SW480 (cell line): ENCODE data around the gene FYB2.

Source experiments
- DNase-seq: peaks from one replicate; pipeline ENCODE4 v3.0.0-alpha.2; 2016; ENCODE audit warnings: low spot score

FYB2 gene

DNA sequence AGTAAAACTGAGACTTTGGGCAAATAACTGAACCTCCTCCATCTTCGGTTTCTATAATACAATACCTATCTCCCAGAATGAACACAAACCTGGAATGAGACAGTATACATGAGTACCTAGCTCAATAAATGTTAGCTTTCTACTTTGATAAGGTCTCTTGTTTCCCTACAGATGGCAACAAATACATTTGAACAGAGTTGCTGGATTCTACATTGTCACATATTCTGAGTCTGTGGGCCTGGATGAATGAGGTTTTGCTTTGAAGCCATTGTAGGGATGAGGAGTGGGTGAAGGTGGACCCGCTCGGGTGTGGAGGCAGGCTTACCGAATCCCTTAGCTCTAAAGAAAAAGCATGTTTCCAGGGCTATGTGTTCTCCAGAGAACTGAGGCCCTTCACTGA lies 13.9 kb upstream of the FYB2 start:
- DNase-seq, result no peak

DNA sequence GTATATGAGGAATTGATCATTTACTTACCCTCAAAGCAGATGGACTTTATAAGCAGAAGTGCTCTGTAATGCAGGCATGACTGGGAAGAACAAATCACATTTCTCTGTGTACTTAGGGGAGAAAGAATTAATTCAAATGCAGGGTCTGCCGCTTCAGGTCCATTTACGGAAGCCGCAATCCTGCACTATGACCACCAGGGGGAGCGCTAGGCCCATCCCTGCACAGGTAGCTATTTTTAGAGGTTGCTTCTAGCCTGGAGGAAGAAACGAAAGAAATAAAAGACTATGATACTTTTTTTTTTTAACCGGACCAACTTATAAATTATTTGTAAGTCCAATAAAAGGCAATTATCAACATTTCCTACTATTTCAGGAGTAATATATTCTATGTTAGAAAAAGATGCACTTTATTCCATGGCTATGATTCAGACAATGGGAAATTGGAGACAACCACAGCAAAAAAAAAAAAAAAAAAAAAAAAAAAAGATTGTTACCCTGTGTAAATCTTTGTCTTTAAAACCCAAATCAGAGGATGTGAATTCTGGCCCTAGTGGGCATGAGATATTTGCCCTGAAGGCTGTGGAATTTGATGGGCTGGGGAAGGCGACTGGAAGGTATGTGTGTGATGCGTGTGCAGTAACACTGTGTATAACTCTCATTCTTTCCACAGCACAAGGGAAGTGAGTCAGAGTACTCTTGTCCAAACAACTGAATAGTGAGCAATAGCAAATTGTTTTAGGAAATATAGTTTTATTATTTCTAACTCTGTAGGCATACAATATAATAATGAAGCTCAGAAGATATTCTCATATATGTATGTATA lies 12.9 kb upstream of the FYB2 start:
- DNase-seq, result peak; percentile 58

DNA sequence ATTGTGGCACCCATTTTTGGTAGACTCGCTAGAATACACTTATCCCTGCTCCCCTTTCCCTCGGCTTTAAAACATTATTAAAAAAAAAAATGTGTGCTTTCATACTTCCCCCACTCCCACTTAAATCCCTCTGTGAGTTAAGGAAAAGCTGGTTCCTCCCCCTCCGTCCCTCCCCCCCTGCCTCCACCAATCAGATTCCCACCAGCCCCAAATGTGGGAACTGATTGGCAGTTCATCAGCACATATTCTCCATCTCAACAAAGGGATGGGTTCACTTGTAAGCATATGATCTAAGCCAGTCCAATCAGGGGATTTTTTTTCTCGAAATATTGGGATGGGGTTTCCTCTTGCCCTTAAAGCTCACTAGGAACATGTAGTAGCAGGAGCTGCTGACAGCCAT lies 10.8 kb upstream of the FYB2 start:
- no peak for DNase-seq

DNA sequence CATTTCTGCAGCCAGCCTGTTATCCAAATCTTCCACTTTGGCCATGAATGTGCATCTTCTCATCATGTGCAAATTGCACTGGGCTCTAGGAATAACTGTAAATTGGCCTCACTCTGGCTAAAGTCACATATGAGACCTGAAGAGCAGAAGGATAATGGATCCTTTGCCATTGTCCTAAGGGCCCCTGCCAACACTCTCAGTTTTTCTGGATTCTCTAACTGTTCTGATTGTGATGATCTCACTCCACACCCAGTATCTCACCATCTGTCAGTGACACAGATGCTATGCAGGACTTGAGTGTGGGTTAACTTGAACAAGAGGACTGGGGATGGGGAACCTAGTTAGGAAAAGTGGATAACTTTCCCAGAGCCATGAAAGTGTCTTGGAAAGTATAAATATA lies 8.5 kb upstream of the FYB2 start:
- DNase-seq, result no peak

DNA sequence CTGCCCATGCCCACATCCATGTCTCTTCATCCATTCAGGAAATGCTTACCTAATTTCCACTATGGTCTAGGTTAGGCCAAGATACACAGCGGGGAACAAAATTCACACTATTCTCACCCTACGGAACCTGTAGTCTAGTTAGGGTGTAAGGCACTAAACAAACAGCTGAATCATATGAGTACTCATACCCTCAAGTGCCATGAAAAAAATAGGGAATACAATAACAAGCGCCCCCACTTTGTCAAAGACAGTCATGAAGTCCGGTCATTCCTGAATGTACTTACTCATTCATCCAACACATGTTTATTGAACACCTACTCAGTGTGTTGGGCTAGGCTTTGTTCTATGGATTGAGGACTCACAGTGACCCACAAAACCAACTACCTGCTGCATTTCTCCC lies 6.2 kb upstream of the FYB2 start:
- no peak for DNase-seq

DNA sequence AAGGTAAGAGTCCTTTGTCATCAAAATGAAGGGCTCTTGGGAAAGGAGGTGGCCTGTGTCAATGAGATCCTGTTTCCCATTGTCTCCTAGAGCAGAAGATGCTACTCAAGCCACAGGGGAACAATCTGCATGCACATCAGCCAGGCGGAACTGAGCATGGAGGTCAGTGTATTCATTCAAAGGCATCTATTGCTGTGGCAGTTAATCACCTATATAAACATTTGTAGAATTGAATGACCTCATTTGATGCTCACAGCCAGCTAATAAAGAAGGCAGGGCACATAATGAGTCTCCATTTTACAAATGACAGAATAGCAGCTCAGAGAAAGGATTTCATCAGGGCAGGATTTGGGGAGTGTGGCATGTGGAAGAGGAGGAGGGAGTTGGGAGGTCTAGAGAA lies 5.7 kb upstream of the FYB2 start:
- DNase-seq, result no peak

DNA sequence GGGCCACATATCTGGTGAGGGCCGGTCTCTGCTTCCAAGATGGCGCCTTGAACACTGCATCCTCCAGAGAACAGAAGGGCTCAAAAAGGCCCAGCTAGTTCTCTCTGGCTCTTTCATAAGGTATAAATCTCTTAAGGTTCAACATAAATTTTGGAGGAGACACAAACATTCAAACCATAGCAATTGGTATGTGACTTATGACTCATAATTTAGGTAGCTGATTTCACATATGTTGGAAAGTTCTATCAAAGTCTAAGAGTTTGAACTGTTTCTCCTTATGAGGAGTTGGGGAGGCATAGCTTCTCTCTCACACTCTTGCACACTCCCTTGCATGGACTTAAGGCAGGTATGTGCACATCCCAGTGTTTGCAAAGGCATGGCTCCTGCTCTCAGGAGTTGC lies 5.1 kb upstream of the FYB2 start:
- DNase-seq, result no peak

DNA sequence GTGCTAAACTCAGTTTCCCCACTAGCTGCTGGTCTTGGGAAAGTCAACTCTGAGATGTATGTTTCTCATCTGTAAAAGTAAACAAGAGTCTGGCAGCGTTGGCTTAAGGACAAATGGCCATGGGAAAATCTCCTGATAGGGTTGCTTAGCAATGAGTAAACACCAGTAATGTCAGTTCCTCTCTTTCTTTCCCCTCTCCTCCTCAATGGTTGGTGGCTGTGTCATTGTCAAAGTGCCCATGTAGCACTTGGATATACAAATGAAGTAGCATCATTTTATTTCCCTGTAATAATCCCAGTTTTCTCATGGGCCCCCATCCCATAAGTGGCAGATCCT lies 2.2 kb upstream of the FYB2 start:
- DNase-seq, result no peak

DNA sequence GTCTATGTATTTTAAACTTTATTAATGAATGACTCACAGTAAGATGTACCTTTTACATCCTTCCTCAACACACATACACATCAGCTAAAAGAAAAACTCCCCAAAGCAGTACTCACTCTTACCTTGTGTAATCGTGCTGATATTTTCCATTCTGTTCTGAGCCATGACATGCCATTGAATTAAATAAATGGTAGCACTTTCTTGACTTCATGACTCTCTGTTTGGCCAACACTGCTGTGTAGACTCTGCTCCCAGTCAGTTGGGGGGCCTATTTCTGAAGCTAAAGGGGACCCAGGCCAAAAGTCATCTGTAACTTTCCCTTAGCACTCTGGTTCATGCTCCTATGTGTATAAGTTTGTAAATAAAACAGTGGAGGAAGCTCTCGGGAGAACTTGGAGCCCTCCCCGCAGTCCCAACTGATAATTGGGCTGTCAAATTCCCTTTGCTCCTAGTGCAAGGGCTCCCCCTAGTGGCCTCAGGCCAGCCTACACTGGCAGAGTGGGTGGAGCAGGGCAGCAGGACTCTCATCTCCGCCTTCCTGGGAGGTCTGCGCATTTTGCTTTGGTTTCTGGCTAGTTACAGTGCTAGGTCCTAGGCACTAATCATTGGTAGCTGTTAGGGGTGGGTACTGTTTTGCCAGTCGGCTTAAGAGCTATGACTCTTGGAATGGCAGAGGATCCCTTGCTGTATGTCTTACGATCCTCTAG lies 1.7 kb upstream of the FYB2 start:
- DNase-seq, result peak; percentile 65

DNA sequence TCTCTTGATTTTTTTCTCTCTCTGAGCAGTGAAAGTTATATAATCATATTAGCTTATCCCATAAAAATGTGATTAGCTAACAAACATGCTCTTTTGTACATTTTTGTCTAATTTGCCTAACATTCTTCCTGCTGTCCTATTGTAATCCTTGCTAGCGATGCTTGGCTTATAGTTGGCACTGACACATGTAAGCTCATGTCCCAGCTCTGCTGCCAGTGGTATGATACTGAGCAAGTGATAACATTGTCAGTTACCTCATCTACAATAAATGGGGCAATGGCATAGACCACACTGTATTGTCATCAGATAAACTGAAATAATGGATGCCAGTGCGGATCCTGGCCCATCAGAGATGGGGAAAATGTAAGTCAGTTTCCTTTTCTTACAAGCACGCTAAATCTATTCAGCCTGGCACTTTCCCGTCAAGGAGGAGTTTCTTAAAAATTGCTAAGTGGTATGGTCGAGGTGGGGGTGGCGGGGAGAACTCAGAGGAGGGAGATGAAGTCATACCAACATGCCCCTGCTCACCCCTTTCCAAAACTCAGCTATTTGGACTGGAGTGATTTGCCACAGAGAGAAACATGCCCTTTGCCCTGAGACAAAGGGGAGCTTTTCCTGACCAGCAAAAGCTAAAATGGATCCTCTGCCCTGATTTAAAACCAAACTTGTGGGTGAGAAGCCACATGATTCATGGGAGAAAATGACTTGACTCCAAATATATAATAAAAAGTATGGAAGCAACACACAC lies 1.3 kb downstream of the FYB2 start:
- no peak for DNase-seq

DNA sequence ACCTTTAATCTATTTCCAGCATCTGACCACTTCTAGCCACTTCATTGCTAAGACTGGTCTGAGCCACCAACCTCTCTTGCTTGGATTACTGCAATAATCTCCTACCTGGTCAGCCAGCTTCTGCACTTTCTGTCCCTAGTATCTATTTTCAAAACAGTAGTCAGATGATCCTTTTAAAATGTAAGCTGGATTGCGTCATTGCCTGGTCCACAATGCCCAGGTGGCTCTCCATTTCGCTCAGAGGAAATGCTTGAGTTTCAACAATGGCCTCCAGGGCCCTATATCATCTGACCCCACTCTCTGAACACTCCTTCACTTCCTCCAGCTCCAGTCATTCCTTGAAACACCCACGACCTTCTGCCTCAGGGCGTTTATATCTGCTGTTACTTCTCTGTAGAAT lies 2.3 kb downstream of the FYB2 start:
- DNase-seq, result no peak

DNA sequence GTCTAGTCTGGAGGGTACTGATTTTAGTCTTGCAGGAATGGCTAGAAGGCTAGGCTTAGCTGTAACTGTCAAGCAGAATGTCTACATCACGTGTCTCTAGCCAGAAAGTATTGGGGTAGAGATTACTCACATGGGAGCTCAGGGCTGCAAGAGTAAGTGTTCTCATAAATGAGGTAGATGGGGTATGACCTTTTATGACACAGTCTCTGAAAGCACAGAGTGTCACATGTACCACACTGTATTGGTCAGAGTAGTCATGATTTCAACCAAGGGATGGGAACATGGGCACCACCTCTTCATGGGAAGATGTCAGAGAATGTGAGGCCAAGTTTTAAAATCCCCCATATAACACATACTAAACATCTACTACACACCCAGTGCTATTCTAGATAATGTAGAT lies 2.9 kb downstream of the FYB2 start:
- no peak for DNase-seq

DNA sequence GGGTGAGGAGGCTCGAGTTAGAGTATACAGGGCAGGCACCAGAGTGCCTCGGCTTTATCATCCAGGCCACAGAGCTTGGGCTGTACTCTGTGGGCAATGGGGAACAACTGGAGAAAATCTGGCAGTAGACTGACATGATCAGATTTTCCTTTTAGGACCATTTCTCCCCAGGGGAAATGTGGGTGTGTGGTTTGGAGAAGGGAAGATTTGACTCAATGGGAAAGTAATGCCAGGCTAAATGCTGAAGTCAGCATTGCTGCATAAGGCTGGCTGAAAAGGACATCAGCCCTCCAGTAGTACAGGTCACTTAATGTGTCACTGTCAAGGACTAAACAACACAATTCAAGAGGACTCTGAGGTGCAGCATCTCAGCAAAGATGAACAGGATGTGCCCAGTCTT lies 5.0 kb downstream of the FYB2 start:
- no peak for DNase-seq

DNA sequence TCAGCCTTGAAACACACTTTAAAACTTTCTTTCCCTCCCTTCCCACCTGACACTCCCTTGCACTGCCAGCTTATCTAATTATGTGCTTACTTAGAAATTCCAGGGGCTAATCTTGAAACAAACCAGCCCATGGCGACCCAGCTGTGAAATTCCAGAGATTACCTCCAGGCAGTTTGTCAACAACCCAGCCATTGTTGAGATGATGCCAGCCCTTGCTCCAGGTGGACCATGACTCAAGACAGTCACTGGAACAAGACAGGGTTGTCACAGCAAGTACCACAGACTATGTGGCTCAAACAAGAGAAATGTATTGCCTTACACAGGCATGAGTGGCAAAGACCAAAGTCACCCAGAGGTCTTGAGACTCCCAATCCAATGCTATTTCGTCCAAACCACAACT lies 7.9 kb downstream of the FYB2 start:
- no peak for DNase-seq

DNA sequence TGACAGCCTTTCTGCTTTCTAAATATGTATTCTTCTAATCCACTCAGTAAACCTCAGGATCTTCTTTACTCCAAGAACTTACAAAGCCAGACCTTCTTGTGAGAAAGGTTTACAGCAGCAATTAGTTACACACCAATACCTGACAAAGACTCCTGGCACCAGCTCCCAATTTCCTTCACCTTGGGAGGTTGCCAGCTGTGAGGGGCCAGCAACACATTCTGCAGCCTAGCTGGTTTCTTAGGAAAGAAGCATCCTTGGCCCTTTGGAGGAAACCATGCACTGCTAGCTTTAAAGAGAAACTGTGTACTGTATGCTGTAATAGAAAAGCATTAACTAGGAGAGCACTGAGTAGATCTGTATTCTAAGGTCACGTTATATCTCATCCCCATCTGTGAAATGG lies 10.8 kb downstream of the FYB2 start:
- no peak for DNase-seq

DNA sequence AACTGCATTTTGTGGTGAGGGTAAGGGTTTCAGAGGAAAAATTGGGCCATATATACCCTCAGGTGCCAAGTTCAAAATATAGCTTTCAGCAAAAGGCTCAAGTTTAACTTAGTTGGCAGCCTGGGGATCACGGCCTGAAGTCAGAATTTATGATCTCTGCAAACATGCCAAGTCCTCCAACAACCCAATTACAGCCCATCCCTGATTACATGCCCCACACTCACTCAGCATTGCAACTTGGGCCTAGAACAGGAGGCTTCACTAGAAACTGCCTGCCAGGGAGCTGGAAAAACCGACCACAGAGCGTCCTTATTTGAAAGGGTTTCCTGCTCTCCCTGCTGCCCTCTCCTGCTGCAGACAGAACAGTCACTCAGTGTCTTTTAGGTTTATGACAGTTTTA lies 12.4 kb downstream of the FYB2 start:
- no peak for DNase-seq

DNA sequence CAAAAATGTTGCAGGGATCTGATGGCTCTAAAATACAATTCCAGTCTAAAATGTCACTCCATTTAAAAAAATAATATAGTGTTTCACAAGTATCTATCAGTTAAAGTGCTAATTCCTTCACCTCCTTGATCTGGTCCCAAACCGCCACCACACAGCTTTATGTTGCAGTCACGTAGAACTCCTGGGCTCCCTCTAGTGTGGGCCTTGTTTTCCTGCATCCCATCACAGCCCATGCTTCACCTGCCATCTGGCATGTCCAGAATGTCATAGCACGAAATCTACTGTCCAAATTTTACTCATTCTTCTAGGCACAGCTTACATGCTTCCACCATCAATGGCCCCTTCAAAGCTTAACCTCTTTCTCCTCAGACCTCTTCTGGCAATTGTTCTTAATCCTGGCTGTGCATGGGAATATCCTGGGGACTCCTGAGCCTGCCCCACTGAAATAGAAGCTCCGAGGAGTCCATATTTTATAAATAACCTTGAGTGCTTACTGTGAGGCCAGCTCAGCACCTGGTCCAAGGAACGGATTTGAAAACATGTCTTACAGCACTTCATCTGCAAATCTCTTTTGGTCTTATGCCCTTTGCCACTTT lies 15.5 kb downstream of the FYB2 start:
- DNase-seq, result peak; percentile 38

DNA sequence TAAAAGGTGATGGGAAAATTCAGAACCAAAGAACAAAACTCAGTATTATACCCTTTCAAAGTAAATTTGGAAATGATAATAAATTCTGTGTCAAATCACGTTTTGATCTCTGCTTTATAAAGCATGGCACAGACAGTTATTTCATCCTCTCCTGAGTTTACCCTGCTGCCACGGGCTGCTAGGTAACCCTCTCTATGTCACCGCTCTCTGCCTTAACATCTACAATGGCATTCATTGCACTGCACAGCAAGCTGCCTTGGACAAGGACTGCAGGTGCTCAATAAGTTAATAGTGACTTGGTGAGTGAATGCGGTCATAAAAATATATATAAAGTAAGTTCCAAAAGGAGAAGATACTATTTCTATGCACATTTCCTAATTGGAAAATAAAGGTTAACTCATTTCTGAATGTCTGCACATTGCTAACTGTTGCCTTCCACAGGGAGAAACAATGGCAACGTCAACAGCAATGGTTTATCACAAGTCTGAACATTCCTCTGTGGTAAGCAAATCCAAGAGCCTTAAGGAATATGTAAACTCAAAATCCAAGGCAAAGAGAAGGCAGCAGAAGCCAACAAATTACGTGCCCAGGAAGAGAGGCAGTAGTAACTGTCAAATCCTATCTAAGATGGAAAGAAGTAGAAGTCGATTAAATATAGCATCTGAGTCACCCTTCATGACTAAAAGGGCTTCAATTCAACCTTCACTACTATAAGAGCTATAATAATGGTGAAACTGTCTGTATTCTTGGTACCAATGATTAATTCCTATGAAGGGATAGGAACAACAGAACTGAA lies 19.4 kb downstream of the FYB2 start:
- DNase-seq, result no peak

DNA sequence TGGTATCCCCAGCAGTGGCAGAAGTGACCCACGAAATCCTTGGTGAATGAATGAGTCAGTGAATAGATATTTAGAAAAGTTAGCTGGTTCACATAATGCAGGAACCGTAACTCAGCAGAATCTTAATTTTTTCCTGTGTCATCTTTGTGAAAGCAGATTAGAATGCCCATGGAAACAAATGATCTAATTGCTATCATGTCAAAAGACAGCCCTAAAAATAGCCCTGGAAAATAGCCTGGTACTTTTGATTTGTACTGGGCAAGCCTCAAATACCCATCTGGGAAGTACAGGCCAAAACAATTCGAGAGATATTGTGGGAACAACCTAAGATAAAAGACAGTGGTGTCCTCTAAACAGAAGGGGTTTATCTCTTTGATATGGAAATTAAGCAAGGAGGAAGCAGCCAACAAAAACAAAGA lies 21.1 kb downstream of the FYB2 start:
- peak; percentile 61 for DNase-seq

DNA sequence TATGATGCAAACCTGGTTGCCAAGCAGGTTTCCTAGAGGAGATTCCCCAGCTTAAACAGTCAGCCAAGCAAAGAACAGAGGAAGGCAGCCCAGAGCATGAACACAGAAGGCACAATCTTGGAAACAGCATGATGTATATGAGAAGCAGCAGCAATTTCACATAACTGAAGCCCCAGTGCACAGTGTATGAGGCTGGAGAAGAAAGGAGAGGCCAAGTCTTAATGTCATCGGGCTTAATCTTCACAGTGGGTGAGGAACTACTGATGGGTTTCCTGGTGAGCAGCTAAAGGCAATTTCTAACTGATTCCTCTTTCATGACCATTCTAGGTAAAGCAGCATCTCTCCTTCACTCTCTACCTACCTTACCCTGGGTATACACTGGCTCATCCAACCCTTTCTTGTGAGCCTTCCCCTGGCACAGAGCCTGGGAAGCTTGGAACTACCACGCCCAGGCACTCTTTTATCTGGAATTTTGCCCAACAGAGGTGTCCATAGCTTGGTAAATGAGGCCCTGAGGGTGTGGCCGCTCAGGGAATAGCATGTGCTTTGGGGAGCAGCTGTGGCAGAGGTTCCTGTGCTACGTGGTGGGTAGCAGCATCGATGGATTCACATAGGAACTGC lies 22.0 kb downstream of the FYB2 start:
- peak; percentile 71 for DNase-seq

DNA sequence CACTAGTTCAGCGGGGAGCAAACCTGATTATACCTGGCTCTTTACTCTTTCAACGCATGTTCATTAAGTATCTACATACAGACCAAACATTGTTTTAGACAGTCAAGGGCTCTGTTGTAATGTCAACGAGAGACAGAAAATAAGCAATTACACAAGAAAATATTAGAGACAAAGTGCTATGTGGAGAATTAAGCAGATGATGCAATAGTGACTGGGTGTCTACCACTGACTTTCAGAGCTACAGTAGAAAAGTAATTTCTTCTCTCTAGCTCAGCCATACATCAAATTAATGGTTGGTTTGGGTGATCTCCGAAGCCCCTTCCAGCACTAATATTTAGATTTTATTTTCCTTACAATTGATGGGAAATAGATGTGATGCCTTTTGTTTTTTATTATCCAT lies 23.3 kb downstream of the FYB2 start:
- no peak for DNase-seq

DNA sequence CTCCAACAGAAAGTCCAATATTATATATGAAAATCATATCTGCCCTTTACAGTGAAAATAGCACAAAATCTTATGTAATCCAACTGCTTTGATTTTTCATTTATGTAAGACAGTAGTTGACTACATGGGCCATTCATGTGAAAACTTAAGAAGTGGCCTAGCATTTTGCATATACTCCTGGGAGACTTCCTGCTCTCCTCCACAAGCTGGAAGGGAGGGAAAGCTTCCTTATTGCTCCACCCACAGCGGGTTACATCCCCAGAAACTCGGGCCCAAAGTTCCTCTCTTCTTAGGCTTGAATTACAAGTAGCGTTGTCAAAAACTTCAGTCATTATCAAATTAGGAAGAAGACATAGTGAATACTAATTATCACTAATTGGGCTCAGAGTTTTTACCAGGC lies 29.2 kb downstream of the FYB2 start:
- no peak for DNase-seq
